HG02840 (cell line): ENCODE data around the gene COL26A1.

Experiments
- ATAC-seq: cut with Tn5 transposase; IDR thresholded peaks from one replicate; pipeline ENCODE4 v1.9.1; 2021; ENCODE audit warnings: mild to moderate bottlenecking, moderate library complexity, moderate number of reproducible peaks; ENCODE audit not compliant: unreplicated experiment, low FRiP score

Gene COL26A1

DNA sequence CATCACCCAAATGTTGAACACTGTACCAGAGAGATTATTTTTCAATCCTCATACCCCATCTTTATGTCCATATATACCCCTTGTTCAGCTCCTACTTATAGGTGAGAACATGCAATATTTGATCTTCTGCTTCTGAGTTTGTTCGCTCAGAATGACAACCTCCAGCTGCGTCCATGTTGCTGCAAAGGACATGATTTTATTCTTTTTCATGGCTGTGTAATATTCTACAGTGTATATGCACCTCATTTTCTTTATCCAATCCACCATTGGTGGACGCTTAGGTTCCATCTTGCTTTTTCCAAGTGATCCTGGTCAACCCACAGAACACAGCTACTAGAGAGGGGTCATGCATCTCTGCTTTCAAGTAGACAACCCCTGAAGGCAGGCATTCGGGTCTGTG is 166.9 kb downstream of the COL26A1 start:
- no peak for ATAC-seq

DNA sequence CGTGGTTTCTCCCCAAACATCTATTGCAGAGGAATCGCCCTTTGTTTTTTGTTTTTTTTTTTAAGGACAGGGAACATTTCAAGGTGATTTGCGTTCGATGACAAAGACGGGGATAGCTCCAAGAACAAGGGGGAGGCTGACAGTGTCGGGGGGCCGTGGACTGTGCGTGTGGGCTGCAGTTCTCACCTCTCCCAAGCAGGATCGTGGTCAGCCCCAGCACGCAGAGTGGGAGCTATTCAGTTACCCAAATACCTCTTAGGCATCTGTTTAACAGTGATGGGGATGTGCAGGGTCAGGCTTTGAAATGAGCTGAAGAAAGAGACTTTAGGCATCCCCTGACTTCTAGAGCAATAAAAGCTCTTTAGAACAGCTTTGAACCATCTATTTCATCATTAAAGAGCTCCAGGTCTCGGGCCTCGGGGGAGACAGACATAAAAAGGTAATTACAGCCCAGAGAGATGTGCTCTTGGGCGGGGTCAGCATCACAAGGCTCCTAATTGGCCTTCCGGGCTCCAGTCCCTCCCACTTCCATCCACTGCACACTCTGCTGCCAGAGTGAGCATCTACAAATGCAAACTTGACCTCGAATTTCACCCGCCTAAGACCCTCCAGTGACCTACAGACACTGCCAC is 169.2 kb downstream of the COL26A1 start:
- no peak for ATAC-seq

DNA sequence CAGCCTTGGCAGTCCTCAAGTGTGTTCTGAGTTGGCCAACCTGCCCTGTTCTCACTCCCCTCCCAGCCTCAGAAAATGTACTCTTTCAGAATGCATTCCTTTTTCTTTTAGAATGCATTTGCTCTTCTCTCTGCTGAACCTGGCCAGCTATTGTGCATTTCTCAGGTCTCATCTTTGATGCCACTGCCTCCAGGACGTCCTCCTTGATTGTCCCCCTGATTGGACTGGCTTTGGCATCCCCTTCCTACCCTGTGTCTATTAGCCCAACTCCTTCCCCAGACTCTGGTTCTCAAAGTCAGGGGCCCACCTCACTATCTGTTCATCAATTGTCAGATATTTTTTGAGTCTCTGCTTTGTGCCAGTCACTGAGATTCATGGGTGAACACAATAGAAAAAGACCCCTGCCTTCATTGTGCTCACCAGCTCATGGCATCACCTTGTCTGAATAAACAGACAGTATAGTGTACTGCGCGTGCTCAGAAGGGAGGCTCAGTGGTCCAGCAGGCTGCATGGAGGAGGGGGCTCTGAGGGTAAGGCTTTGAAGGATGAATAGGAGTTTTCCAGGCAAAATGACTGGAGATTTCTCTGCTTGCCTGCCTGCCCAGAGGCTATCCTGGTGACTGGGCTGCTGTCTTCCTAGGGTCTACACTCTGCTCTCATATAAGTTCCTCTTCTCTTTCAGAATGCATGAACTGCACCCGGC is 169.9 kb downstream of the COL26A1 start:
- no peak for ATAC-seq

DNA sequence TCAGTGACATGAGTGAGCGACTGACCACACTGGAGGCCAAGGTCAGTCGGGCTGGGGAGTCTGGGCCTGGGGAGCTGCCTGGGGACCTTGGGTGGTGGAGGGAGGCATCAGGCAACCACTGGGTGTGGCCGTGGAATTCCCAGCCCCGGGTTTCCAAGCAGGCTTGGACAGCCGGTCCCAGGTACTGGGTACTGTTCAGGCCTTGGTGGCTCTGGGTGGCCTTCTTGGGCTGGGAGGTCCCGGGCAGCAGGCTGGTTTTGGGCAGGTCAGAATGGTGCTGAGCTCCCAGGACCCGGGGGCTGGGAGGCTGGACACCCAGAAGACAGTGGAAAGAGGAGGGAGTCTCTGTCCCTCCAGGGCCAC is 170.4 kb downstream of the COL26A1 start:
- ATAC-seq = no peak

DNA sequence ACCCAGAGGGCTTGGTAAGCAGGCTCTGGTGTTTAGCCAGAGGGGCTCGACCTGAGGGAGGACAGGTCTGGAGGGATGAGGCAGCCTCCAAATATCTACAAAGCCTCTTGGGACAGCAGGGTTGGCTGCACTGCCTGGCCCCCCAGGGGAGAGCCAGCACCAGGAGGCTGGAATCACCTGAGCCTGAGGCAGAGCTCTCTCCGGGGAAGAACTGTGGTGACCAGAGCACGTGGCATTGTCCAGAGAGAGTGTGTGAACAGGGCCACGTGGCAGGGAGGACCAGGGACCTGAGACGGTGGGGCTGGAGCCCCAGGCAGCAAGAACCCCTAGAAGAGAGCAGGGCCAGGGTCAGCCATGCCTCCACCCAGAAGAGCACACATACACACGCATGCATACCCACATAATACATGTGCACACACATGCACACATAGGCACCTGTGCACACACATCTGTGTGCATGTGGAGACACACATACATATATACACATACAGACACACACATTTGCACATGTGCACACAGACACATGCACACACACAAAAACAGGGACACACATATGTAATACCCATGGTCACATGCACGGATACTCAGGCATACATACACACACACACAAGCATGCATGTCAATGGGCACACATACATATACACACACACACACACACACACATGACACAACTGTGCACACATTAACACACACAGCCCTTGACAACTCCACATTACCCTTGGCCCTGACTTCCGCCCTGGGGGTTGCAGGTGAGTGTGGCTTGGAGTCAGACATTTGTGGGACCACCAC is 171.5 kb downstream of the COL26A1 start:
- ATAC-seq = no peak

DNA sequence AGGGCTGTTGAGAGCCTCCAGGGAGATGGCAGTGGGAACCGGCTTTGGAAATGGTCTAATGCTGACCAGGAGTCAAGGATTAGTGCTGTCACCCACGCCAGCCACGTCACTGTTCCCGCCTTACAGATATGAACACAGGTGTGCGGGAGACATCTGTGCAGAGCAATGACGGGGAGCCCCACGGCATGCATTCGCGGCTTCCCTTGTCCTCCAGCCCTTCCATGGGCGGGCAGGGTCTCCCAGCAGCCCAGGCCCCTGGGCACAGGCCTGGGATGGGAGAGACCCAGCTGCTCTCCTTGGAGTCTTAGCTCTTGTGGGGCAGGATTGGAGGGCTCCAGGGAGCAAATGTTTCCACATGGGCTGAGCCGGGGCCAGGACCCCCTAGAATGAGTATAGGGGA is 172.2 kb downstream of the COL26A1 start:
- ATAC-seq = no peak

DNA sequence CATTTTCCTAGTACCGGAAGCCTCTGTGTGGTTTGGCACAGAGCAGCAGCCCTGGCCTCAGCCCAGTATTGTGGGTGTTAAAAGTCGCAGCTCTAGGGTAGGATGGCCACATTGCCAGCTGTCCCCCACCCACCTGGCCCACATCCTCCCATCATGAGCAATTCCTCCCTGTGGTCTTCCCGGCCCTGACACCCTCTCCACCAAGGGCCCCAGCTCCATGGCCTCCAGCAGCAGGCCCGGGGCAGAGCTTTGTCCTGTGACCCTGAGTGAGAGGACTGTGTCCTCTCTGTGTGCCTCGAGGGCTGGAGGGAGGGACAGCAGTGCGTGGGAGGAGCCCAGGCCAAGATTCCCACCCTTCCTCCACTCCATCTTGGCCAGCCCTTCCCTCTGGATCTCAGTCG is 172.7 kb downstream of the COL26A1 start:
- no peak for ATAC-seq

DNA sequence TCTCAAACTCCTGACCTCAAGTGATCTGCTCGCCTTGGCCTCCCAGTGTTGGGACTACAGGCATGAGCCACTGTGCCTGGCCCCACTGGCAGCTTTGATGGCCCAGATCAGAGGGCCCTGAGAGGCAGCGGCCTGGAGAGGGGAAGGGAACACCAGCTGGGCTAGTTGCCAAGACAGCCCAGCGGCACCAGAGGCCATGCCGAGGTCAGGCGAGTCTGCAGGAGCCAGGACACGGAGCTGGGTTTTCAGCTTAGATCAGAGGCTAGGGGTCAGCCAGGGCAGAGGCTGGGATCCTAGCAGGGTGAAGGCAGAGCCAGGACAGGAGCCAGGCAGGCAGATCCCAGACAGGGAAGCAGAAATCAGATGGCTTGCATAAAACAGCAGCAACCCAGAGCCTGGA is 173.6 kb downstream of the COL26A1 start:
- no peak for ATAC-seq

DNA sequence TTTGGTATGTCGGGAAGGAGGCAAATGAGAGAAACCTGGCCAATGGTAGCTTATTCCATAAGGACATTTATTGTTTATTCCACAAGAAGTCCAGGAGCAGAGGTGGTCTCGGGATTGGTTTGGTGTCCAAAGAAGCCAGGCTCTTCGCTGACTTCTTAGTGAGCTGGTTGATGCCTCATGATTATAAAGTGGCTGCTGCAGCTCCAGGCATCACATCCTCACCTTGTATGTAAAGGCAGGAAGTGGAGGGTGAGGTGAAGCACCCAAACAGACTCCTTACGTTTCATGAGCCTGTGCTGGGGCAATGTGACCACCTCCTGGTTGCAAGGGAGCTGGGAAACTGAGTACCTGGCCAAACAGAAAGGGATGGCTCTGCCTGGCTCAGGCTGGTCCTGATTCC is 174.0 kb downstream of the COL26A1 start:
- no peak for ATAC-seq

DNA sequence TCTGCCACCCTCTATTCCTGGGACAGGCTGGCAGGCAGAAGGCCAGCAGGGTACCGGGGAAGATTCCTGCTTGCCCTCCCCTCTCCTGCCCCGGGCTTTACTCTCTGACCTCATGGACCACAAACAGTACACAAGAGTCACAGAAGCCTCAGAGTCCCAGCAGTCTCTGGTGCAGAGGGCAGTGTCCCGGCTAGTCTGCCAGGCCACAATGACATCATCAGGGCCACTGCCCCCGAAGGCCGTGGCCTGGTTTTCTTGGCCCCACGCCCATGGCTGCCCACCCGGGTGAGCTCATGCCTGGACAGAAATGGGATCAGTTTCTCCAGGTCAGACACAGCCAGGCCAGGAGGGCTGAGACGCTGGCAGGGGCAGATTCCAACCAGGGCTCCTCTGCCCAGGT is 174.5 kb downstream of the COL26A1 start:
- ATAC-seq = no peak

DNA sequence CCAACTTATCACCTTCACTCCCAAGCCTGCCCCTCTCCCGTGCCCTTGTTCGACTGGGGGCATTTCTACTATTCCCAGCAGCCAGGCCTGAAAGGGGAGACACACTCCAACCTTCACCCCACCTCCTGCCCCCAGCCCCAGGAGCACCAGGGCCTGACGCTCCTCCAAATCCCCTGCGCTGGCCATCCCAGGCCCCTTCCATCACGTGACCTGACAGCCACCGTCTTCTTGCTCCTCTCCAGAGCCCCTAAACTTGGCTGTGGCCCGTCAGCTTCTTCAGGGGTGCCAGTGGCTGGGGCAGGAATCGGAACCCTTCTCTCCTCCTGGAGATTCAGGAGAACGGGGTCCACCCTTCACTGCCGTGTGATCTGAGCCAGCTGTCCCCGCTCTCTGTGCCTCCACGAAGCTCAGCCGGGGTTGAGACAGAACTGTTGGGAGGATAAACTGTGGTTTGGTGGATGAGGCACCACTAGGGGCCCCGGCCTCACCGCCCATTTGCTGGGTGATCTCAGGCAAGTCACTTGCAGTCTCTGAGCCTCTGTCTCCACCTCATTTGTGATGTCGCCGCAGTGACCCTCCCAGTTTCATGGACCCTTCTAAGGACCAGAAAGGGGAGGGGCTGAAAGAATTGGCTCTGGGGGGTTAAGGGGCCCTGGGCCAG is 175.4 kb downstream of the COL26A1 start:
- ATAC-seq = no peak

DNA sequence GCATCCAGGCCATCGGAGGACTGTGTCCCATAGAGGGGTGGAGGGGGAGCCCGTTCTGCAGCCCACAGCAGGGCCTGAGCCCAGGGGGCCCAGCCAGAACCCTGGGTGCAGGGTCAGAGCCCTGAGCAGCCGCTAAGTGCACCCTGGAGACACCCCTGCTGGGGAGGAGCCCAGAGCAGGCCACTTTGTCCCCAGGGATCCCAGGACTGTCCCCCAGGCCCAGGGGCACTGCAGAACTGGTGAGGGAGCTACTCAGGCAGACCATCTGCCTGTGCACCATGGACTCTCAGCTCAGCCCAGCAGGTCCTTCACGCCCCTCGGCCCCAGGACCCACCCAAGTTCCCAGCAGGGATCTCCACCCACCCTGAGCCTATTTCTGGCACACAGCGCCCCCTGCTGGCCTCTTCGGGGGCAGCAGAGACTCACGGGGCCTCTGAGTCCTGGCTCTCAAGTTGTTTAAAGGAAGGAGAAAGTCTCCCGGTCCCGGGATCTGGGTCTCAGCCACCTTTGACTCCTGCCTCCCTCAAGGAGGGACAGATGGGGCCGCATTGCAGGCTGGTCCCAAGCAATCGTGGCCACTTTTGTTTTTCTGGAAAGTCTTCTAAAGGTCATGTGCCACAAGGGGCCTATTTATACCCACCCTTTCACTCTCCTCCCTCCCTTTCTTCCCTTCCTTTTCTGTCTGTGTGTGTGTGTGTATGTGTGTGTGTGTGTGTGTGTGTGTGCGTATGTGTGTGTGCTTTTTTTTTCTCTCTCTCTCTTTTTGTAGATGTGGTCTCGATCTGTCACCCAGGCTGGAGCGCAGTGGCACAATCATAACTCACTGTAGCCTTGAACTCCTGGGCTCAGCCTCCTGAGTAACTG is 176.2 kb downstream of the COL26A1 start:
- ATAC-seq = no peak

DNA sequence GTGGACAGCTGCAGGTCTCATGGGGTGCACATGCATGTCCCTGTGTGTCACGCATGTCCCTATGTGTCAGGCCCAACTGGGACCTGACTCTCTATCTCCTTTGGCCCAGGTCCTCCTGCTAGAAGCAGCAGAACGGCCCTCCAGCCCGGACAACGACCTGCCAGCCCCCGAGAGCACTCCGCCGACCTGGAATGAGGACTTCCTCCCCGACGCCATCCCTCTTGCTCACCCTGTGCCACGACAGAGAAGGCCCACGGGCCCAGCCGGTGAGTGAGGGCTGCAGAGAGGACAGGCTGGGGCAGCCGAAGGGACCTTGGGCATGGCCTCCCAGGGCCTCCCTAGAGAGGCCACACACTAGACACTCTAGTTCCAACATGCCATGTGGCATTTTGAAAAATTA is 177.1 kb downstream of the COL26A1 start:
- ATAC-seq = no peak

DNA sequence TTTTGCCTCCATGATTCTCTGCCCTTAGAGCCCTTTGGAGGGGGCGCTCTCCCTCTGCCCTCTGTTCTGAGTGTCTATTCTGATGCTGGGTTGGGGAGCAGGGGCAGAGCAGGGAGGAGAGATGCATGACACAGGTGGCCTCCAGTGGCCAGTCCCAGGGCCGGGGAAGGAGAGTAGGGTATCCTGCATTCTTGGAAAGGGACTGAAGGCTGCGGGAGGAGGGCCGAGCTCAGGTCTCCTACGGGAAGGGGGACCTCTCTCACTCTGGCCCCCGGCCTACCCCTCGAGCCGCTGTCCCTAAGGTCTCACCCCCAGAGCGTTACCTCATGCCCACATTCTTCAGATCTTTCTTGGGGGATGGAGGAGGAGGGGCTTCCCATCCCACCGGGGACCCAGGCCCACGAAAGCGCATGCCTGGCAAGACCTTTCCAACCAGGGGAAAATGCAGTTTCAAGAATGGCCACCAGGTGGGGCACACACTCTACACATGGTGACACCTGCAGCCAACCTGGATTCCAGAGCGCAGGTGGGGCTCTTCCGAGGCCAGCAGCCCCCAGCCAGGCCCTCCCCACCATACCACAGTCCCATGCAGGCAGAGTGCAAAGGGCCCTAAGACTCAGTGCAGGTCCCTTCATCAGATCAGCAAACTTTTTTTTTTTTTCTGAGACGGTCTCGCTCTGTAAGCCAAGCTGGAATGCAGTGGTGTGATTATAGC is 180.0 kb downstream of the COL26A1 start:
- ATAC-seq = no peak

DNA sequence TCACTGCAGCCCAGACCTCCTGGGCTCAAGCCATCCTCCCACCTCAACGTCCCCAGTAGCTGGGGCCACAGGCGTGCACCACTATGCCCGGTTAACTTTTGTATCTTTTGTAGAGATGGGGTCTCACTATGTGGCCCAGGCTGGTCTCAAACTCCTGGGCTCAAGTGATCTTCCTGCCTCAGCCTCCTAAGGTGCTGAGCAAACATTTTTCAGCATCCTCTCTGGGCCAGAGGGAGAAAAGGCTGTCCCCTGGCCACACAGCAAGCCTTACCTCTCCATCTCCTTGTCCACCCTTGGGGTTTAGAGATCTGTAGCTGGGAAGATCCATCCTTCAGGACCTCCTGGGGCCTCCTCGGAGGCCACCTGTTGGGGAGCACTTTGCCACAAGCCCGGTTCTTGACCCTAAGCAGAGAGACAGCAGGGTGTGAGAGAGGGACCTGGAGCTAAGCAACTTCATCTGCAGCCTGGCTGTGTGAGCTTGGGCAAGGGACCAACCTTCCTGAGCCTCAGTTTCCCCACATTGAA is 180.6 kb downstream of the COL26A1 start:
- no peak for ATAC-seq

DNA sequence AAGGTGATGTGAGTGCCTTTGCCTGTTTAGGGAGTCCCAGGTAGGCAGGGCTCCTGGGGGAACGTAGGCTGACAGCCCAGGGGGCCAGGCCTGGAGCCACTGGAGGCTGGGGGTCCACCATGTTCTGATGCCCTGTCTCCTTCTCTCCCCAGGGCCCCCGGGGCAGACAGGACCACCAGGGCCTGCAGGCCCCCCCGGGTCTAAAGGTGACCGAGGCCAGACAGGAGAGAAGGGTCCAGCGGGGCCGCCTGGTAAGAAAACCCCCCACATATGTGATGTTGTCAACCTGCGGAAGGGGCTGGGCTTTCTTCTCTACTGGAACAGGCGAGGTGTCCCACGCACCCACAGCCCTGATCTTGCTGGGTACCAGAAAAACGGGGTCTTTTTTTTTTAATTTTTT is 181.2 kb downstream of the COL26A1 start:
- no peak for ATAC-seq

DNA sequence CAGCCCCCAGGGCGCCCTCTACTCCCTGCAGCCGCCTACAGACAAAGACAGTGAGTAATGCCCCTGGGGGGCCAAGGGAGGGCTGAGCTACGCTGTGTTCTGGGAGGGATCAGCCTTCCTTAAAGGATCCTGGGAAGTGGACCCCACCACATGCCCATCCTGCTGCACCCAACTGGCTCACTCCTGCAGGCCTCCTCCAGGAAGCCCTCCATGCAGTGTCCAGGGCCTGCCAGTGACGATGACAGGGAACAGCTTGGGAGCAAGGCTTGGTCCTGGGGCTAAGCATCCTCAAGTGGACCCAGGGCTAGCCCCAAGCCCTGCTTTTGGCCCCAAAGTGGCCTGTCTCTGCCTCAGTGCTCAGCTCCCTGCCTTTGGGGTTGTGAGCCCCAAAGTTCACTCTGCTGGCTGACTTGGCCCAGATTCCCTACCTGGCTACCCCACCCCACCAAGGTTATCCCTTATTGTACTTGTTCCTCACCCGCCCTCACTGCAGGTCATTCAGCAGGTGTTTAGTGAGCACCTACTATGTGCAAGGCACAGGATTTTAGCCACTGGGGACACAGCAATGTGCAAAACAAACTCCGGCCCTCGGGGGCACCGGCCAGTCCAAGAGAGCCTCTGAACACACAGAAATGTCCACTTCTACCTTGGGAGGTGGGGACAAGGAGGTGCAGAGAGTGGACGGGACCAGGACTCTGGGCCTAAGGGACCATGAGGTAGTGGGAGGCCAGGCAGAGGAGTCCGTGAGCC is 182.9 kb downstream of the COL26A1 start:
- no peak for ATAC-seq

DNA sequence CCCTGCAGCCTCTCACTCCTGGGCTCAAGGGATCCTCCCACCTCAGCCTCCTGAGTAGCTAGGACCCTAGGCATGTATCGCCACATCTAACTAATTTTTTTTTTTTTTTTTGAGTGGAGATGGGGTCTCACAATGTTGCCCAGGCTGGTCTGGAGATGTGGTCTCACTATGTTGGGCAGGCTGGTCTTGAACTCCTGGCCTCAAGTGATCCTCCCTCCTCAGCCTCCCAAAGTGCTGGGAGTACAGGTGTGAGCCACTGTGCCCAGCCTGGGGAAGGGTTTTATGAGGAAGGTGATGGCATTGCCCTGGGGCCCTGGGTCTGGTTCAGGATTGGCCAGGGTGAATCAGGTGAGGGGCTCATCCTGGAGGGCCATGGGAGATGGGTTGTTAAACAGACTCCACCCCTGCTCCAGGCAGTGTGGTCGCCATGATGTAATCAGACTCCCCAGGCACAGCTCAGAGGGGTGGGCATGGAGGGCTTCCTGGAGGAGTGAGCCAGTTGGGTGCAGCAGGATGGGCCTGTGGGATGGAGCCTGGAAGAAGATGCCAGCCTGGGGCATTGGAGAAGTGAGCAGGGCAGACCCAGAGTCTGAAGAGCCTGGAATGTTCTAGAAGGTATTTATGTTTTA is 183.7 kb downstream of the COL26A1 start:
- ATAC-seq = no peak
